Lower leg skin (tissue), 3 donors: Measurements from ENCODE around the gene RPL15.

ENCODE experiments used
- CTCF ChIP-seq, 3 donors: fragments of 450-650 bp; IDR thresholded peaks; one replicate each; pipeline ENCODE4 v1.5.1; 2016; ENCODE audit warnings: antibody characterized with exemption in 3 of 3, mild to moderate bottlenecking in 3 of 3, moderate library complexity in 2 of 3
- POLR2A ChIP-seq, 2 donors: fragments of 450-650 bp; IDR thresholded peaks; one replicate each; pipeline ENCODE4 v1.6.1; 2016 to 2017; ENCODE audit warnings: antibody characterized with exemption in 2 of 2, mild to moderate bottlenecking in 1 of 2, moderate library complexity in 1 of 2

- TF ChIP-seq CTCF (IDR thresholded peaks at IDR 0.05) = no peak
- no peak for TF ChIP-seq POLR2A (IDR thresholded peaks at IDR 0.05)
Measured at GRCh38 chr3:23960649-23961048, 43.7 kb downstream of the RPL15 start.
